SKM-1 (cell line): ENCODE results near the gene NDEL1.

ENCODE experiments used
- DNase-seq: peaks from one replicate; lab custom pipeline; 2025; ENCODE audit not compliant: unreplicated experiment; lab: John Stamatoyannopoulos, UW

Gene NDEL1

DNA sequence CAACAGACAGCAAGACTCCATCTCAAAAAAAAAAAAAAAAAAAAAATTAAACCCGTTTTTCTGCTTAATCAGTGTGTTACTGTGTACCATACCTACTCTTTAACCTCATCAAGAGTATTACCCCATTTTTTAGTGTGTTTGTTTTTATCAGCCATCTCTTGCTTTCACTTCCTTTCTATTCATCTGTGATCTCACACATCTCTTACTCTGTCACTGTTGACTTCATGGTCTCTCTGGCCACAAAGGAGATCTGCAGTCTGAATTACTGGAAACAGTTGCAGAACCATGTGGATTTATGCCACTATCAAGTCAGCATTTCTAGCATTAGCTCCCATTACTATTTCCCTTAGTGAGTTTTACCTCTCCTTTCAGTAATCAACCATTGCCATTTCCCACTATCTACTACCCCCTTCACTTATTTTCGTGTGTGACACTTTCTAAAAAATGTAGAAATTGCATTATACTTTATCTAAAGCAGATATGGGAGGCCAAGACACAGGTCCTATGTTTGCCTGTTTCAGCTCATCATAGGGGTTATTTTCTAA, 20.1 kb downstream of the NDEL1 start:
- DNase-seq, result no peak

DNA sequence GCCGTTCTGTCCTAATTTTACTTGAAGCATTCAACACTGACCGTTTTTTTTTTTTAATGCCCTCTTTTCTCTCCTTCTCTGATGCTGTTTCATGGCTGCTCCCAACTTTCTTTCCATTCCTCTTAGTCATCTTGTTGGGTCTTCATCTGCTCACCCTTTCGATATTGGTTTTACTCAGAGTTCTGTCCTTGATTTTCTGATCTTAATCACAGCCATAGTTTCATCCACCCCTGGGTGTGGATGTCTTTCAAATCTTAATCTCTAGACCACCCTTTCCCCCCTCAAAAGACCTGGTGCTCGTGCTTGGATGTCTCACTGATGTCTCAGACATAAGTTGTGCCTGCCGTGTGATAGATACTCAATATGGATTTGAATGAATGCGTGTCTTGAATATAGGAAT, 22.4 kb downstream of the NDEL1 start:
- no peak for DNase-seq

DNA sequence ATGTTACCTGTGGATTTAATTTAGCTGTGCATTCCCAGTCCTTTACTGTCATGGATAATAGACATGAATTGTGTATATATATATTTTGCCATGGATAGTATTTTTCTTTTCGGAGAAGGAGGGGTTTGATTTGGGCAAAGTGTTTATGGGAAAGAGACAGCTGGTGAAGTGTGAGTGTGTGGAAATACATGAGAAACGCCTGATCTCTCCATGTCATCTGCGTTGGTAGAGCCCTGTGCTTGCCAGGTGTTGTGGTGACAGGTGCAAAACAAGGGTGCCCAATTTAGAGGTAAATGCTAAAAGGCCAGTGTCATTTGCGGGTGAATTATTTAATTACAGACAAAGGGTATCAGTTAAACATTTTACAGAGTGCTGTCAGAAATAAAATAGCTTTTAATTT, 23.4 kb downstream of the NDEL1 start:
- no peak for DNase-seq

DNA sequence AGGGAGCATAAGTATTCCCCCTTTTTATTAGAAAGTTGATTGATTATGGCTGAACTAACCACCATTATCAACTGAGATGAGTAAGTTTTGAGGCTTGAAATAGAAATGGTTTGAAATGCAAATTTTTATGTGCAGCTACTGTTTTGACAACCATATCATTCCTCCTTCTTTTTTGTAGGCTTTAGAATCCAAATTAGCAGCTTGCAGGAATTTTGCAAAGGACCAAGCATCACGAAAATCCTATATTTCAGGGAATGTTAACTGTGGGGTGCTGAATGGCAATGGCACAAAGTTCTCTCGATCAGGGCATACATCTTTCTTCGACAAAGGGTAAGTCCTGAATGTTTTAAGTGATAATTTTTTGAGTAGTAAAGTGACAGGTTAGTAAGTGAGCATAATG, 24.1 kb downstream of the NDEL1 start:
- no peak for DNase-seq

DNA sequence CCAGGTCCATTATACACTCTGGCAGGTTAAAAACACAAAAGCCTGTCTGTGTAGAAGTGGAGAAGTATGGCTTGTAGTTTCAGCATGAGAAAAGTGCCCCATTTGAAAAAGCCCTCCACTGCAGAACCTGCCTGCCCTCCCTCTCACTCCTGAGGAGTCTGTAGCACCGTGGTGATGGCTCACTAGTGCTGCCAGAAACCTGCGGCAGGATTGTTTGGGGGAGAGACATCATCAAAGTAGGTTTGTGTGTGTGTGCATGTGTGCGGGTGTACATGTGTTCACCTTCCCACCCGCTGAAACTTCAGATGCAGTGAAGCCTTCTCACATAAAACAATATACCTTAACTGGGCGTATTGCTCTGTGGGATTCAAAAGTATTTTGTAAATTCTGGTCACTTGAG, 26.9 kb downstream of the NDEL1 start:
- DNase-seq, result no peak

DNA sequence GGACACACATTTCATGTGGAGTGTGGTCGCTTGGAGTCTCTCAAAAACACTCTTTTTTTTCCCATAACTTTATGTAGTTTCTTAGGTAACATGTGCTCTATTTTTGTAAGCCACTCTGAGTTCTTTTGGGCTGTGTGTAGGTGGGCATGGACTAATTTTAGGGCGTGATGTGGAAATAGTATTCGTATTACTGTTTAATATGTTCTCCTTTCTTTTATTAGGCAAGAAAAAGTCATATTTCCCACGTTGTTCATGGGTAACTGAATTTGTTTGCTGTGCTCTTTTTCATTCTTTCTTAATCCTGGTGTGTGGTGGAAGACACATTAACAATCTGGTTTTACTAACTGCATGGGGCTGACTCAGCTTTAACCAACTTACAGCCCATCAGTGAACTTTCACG, 27.4 kb downstream of the NDEL1 start:
- DNase-seq, result no peak

DNA sequence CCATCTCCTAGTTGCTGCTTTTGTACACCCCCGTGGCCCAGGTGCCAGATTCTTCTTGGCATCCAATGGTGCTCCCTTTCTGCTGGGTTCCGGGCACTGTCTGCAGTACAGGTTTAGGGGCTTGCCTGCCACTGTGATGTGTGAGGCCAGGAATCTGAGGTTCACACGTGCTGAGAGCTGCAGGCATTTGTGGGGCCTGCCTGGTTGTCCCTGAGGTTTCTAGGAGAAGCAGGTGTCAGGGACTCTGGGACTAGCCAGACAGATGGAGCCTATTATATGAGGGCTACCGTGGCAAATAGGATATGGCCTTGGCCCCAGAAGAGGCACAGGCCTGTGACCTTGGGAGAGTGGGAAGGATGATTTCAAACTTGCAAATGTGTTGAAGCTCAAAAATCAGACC, 29.3 kb downstream of the NDEL1 start:
- DNase-seq, result no peak

DNA sequence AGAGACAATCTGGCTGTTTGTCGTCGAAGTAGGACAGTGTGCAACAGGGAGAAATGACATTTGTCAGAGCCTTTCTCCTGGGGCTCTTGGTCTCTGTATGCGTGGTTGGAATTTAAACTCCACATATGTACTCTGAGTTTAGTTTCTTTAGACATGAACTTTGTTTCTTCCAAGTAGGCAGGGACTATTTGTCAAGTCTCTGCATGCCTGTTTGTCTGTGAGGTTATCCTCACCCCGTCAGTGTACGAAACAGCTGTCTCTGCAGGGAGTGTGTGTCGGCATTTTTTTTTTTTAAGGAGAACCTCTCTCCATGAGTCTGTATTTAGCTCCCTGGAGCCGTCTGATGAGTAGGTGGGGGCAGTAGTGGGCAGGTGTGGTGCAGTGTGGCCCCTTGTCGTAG, 29.7 kb downstream of the NDEL1 start:
- no peak for DNase-seq

DNA sequence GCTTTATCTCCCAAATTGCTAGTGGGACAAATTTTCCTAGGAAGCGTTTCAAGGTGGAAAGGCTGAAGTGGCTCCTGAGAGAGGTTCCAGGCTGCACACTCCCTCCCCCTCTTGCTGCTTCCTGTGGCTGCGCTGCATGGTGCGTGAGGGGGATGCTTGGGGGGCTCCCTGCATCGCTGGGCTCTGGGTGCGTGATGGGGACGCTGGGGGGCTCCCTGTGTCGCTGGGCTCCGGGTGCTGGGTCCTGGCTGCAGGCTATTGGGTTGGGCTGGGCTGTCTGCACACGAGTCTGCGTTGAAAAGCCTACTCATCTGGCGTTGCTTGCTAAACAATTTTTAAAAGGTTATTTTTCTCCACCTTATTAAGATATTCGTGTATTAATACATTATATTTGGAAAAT, 30.1 kb downstream of the NDEL1 start:
- no peak for DNase-seq

DNA sequence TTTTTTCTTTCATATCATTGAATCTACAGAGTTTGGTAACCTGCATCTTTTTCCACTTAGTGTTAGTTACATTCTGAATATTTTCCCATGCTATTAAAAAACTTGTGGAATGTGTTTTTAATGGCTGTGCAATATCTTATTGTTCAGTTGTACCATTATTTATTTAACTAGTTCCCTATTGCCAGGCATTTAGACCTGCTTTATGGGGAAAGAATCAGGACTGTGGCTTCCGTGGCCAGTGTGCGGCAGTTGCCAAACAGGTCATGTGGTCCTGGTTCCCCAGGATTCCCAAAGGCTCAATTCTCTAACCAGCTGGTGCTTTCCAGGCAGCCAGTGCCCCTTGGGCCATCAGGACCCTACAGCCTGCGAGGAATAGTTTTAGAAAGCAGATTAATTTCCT, 30.8 kb downstream of the NDEL1 start:
- no peak for DNase-seq

DNA sequence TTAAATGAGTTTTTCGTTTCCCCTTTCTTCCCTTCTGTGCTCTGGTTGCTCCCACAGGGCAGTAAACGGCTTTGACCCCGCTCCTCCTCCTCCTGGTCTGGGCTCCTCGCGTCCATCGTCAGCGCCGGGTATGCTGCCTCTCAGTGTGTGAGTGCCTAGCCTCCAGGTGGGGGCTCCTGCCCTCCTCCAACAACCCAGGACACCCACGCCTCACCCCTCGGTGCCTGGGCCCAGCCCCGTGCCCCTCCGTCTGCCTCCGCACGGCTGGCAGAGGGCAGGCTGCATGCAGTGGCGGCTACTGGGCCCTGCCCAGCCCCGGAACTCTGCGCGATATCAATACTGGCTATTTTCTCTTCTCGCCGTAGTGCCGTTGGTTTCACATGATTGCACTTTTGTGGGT, 31.2 kb downstream of the NDEL1 start:
- DNase-seq, result no peak

DNA sequence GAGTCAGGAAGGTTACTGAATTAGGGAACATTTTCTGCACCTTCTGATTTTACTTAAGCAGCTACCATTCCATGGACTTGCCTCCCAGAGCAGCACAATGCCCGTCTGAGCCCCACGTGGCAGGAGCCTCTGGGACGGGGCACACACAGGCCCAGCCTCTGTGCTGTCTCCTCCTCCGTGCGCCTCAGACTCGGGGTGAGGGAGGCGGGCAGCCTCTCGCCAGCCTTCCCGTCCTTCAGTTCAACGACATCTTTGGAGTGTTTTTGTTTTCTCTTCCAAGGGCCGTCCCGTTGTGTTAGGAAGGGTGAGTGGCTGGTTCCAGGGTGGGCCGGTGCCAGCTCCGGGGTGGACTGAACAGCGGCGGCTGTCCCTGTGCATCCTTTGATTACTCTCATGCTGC, 31.8 kb downstream of the NDEL1 start:
- no peak for DNase-seq

DNA sequence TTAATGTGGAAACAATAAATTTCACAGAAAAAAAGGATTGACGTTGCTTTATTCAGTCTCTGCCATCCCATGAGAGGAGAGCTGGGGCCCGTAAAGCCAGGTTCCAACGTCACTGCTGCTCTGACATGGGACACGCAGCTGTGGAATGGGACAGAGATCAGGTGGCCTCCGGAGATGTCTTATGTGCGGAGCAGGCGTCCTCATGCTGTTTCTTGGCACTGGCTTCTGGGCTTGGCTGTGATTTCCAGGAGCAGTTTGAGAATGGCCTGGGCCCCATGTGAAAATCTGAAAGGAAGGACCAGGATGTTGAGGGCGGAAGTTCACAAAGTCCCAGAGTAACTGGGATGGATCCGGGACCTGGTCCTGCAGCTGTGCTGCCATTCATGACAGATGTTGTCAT, 32.4 kb downstream of the NDEL1 start:
- no peak for DNase-seq

DNA sequence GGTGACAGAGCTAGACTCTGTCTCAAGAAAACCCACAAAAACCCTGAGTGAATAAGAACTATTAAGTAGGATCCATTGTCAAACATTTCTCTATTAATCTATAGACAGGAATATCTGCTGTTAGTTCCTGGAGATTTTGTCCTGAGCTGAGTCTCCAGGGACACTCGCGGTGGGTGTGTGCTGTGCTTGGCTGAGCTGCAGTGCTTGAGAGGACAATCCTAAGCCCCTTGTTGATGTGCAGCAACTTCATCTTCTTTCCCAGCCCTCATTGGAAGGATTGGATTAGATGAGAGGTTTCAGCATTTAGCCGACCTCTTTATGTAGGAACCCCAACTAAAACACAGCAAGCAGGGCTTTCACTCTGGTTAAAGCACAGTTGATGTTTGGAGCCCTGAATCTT, 33.3 kb downstream of the NDEL1 start:
- DNase-seq, result no peak

DNA sequence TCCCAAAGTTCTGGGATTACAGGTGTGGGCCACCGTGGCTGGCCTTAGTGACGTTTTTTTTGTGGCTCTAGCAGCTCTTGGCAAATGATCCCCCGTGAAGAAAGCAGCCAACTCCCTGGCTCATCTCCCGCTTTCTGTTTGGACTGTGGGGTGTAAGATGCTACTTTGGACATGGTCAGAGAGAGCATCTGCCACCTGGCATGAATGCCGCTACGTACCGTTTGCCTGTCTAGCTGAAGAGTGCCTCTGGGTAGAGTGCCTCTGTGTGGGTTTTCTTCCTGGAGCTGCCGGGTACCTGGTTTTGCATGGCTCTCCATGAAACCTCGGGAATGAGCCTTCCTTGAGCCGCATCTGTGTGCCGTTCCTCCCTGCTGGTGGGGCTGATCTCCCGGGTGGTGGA, 34.3 kb downstream of the NDEL1 start:
- no peak for DNase-seq

DNA sequence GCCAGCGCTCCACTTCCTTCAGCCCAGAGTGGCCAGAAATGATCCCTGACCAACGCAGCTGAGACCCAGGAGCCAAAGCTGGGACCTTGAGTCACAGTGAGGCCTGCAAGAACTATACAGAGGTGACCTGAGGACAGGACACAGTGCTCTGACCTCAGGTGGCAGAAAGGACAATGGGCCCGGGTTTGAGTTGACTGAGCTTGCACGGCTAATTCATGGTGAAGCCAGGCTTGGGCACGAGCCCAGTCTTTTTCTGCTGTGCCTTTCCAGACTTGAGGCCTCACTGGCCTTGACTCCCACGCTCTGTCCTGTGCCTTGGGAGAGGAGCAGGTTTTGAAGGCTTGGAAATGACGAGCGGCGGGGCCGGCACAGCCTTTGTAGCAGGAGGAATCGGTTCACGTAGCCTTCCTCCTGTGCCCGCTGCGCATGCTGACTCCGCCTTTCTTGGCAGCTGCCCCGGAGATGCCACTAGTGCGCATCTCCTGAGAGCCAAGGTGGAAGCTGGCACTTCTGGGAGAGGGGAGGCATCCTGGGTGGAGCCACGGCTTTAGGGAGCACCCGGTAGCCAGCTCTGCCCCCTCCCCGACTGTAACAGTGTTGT, 34.9 kb downstream of the NDEL1 start:
- no peak for DNase-seq

DNA sequence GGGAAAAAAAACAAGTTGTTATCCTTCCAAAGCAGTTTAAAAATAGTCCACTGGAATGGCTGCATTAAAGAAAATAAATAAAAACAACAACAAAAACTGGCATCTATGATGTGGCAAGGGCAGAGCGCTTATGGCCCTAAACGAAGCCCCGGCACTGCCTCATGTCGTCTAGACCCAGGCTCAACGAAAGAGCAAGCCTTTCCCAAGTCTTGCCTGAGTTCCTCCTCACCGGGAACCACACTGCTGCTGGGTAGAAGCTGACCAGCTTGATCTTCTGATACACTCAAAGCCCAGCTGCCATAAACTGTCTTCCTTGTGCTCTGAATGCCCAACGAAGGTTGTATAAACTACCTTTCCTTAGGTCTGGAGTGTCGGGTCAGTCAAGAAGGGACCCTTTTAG, 37.0 kb downstream of the NDEL1 start:
- DNase-seq, result no peak

DNA sequence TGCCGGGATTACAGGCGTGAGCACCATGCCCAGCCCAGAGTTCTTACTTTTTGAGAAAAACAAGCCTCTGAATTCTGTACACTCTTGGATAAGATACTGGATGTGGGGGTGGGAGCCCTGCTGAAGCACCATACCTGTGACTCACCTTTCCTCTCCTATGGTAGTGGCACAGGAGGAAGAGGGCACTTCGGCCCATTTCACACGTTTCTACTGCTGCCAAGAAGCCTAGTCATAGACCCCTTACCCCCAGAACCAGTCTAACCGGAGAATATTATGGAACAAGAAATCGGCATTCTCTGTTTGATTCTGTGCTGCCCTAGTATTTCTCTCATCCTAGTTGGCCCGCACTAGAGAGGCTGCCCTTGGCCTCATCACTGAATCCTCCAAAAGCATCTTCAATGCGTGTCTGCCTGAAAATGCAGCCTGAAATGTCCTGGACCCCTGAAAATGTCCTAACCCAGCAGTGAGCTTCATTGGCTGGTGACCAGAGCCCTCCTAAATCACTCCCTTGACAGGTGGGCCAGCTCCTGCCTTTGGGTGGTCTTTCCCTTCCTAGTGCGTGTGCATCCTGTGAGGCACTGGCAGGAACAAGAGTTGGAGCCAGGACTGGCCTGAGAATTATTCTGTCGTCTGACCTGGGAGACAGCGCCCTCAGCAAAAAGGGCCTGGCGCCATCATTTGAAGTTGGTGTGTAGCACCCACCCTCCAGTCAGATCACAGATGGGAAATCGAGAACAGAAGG, 37.9 kb downstream of the NDEL1 start:
- DNase-seq, result no peak

DNA sequence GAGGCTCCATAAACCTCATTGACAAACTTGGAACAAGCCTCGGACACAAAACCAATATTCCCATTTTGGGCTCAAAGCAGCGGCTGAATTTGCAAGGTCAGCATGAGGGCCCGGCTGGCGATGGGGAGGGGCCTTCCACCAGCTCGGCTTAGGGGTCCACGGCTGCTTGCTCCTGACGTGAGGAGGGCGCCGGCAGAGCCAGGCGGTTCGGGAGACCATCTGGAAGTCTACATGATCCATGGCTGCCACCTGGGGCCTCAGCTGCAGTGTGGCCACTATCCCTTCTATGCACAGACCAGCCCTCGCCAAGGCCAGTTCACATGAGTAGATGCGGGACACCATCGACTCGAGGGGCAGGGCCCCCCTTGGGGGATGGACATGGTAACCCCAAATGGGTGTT, 39.1 kb downstream of the NDEL1 start:
- no peak for DNase-seq

DNA sequence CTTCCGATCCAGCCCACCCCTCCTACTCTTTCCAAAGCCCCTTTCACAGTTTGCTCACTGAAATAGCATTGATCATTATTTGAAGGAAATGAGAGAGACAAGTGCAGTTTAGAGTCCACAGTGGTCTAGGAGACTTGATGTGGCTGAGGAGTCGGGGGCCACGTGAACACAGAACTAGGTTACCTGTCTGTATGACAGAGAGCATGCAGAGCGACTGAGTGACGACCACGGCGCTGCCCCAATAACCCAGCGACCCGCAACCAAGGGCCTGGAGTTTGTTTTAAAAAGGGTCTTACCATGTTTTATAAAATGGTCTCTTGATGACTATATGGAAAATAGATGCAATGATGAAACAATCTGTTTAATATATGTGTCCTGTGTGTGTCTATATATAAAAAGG, 39.5 kb downstream of the NDEL1 start:
- no peak for DNase-seq

DNA sequence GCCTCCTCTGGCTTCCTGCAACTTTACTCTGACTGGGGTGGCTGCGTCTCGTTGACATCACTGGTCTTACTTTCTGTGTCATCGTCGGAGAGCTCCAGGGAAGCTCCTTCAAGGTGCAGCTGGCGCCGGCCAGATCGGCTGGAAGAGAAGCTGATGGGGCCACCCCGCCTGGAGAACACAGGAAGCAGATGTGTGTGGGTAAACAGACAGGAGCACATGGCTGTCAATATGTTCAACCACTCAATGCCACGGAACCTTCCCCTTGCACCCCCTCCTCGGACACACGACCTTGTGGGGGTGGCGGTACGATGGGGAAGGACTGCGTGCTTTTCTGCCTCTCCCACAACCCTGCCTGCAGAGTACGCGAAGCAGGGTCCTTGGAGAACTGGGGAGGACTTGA, 40.1 kb downstream of the NDEL1 start:
- DNase-seq, result no peak

DNA sequence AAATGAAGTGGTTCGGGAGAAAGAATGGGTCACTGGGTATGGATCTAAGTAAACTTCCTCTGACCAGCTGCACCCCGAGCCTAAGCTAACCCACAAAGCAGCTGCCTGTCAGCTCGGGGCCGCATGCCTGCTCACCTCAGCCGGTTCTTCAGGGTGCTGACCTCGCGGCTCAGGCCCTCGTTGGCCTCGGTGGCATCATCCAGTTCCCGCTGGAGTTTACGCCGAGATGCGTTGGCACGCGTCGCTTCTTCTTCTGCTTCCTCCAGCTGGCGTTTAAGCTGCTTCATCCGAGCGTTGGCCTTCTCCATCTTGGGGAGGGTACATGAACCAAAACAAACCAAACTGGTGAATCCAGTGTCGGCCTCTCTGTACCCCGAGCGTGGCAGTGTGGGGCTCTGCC, 41.1 kb downstream of the NDEL1 start:
- DNase-seq, result no peak

DNA sequence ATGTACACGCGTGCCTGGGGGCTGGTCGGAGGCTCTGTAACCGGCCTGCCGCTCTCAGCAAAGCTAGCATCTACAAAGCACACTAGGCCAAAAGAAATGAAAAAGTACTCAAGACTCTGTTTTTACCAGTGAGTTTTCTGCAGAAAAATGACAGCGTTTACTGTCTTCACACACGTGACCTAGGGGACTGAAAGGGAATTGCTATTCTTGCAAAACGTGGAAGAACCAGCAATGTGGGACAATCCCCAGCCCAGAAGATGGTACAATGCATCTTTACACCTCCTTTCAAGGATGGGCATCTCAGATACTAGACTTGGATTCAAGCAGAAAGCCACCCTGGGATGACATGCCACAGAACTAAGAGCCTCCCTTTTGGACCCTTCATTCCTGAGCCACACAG, 41.5 kb downstream of the NDEL1 start:
- no peak for DNase-seq
